Gastroesophageal sphincter (tissue), 3 donors: Measurements from ENCODE around the gene HEBP1.

ENCODE experiments used
- CTCF ChIP-seq, 4 experiments: fragments of 200-600 bp in 2 of 4; fragments of 450-650 bp in 2 of 4; sonication (generic) in 1 of 4; IDR thresholded peaks; one replicate each; pipeline ENCODE4 v1.5.1; 2017 to 2019; ENCODE audit warnings: antibody characterized with exemption in 4 of 4, mild to moderate bottlenecking in 2 of 4, moderate library complexity in 2 of 4
- EP300 ChIP-seq: sonication (generic); formaldehyde crosslinking; IDR thresholded peaks from one replicate; pipeline ENCODE4 v1.6.1; 2017; ENCODE audit warnings: antibody characterized with exemption, mild to moderate bottlenecking
- POLR2A ChIP-seq, 2 donors: fragments of 450-650 bp; IDR thresholded peaks; one replicate each; pipeline ENCODE4 v1.6.1; 2017; ENCODE audit warnings: antibody characterized with exemption in 2 of 2, mild to moderate bottlenecking in 2 of 2, moderate library complexity in 1 of 2
- POLR2AphosphoS5 ChIP-seq: sonication (generic); formaldehyde crosslinking; IDR thresholded peaks from one replicate; pipeline ENCODE4 v1.6.1; 2017; ENCODE audit warnings: antibody characterized with exemption

GRCh38 chr12:12986775-12987331, 13.2 kb downstream of the HEBP1 start:
- TF ChIP-seq EP300 (no peak), CTCF (IDR thresholded peaks at IDR 0.05) (no peak), POLR2A (IDR thresholded peaks at IDR 0.05) (no peak), POLR2AphosphoS5 (no peak)
